ELR (cell line): Measurements from ENCODE around the gene UBE2B.
"Not testable (repeated sequence)": the region's sequence is repeated elsewhere in the genome, so short reads cannot be mapped to it uniquely, and the experiment has no call there.

Source experiments
- DNase-seq: peaks from one replicate; pipeline ENCODE4 v3.0.0-alpha.2; 2015; ENCODE audit warnings: low read depth

The UBE2B gene

GRCh38 chr5:134398609-134399155, 27.3 kb downstream of the UBE2B start:
- no peak for DNase-seq

- DNase-seq, result no peak
These were observed 32.6 kb downstream of the UBE2B start for GRCh38 chr5:134403951-134404350.

DNA sequence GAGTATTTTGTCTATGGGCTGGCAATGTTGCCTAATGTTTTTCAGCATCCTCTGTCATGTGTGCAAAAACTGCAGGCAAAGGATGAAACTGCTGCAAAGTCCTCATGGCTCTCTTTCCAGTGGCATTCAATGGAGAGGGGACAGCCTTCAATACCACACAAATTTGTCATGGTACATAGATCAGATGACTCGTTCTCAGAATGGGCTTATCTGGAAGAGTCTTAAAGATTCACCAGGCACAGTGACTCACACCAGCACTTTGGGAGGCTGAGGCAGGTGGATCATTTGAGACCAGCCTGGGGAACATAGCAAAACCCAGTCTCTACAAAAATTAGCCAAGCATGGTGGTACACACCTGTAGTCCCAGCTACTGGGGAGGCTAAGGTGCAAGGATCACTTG, 35.0 kb downstream of the UBE2B start:
- DNase-seq, result peak; percentile 46

DNA sequence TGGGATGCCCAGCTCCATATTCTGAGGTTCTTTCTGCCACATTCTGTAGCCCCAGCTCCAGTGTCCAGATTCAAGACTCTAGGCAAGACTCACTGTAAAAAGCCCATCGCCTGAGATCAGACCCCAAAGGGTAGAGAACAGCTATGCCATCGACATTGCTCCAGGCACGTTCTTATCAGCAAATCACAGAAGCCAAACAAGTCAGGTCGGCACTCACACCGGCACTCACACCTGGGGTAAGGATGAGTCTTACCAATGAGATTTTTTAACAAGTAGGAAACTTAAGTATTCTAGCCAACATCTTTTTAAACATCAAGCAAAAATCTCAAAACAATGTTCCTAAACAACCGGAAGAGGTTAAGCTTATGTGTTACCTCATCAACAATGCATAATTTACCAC, 38.0 kb downstream of the UBE2B start:
- DNase-seq, result no peak

- no peak for DNase-seq
These were observed 39.5 kb downstream of the UBE2B start for GRCh38 chr5:134410822-134411221.

DNA sequence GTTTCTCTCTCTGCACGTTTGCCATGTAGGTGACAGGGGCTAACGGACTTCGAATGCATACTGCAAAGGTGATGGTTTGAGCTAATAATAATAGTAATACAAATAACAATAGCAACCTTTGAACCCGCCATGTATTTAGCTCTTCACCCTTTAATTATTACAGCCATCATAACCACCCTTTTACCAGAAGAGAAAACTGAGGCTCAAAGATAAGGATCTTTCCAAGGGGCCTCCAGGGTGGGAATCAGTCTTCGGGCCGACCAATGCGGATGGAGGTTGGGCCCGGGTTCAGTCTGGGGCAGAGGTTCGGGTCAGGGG, 39.8 kb downstream of the UBE2B start:
- no peak for DNase-seq

GRCh38 chr5:134411546-134412266, 40.3 kb downstream of the UBE2B start, which contains the start of gene CDKN2AIPNL:
TSS of gene CDKN2AIPNL (minus strand) at chr5:134411881. CDS start at chr5:134411854, 27 bp downstream.
- DNase-seq, result peak; percentile 89

DNA sequence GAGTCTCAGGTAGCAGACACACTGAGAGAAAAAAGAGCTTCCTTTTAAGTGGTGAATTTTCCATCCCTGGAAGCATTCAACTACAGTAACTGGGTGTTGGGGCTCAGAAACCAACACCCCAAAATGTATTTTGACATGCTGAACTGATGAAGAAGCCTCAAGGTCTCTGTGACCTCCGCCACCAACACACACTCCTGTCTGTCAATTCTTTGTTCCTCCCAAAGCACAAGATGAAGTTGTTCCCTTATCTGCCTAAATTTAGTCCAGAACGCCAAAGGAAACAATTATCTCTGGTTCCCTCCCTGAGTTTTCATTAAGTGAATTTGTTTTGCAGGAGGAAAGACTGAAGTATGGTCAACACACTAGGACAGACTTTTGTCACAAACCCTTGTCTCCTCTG, 41.7 kb downstream of the UBE2B start:
- DNase-seq, result no peak

DNA sequence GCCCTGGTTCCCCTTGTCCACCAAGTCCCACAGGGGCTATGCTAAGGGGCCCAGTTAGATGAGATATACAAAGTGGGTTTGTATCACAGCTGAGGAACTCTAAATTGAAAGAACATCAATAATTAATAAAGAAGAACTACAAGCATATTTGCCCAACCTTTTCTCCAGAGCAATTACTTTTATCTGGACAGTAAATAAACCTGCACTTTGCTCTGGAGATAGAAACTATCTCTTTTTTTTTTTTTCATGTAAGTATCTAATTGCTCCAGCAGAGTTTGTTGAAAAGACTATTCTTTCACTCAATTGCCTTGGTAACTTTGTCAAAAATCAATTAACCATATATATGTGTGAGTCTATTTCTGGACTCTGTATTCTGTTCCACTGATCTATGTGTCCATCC, 46.3 kb downstream of the UBE2B start:
- DNase-seq, result no peak

DNA sequence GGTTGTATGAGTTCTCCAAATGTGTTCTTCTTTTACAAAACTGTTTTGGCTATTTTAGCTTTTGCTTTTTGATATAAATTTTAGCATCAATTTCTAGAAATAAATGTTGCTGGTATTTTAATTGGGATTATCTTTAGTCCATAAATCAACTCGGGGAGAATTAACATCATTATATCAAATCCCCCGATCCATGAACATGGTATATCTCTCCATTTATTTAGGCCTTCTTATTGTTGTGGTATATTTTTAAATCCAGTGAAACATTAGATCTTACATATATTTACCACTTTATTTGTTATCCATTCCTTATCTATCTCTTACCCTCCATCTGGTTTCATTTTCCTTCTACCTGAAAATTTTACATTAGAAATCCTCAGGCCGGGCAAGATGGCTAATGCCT, 47.6 kb downstream of the UBE2B start:
- no peak for DNase-seq

DNA sequence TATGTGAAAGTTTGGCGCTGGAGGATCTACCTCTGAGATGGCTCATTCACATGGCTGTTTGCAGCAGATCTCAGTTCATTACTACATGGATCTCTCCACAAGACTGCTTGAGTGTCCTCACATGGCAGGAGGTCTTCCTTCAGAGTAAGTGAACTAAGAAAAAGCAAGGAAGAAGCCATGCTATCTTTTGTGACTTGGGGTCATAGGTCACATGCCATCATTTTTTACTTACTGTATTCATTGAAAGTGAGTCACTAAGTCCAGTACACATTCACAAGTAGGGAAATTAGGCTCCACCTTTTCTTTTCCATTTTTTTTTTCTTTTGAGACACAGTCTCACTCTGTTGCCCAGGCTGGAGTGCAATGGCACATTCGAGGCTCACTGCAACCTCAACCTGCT, 49.0 kb downstream of the UBE2B start:
- peak; percentile 71 for DNase-seq

DNA sequence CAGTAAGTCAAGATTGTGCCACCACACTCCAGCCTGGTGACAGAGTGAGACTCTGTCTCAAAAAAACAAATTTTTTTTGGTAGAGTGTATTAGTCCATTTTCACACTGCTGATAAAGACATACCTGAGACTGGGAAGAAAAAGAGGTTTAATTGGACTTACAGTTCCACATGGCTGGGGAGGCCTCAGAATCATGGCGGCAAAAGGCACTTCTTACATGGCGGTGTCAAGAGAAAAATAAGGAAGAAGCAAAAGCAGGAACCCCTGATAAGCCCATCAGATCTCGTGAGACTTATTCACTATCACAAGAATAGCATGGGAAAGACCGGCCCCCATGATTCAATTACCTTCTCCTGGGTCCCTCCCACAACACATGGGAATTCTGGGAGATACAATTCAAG, 49.7 kb downstream of the UBE2B start:
- not testable (repeated sequence) for DNase-seq

- no peak for DNase-seq
These were observed 51.5 kb downstream of the UBE2B start for GRCh38 chr5:134422791-134423365.

DNA sequence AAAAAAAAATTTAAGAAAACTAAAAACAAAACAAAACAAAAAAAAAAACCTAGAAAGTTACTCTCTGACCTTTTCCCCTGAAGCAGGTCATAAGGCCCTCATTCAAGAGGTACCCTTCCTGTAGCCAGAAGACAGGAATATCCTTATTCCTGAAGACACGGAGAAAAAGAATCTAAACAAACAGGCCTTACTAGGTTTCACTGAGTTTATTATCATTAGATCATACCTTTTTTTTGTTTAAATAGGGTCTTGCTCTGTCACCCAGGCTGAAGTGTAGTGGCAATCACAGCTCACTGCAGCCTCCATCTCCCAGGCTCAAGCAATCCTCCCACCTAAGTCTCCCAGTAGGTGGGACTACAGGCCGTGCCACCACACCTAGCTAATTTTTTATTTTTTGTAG, 52.0 kb downstream of the UBE2B start:
- no peak for DNase-seq

- DNase-seq, result no peak
These were observed 55.0 kb downstream of the UBE2B start for GRCh38 chr5:134426361-134426760.

GRCh38 chr5:134427540-134428041, 56.2 kb downstream of the UBE2B start:
- DNase-seq, result no peak

DNA sequence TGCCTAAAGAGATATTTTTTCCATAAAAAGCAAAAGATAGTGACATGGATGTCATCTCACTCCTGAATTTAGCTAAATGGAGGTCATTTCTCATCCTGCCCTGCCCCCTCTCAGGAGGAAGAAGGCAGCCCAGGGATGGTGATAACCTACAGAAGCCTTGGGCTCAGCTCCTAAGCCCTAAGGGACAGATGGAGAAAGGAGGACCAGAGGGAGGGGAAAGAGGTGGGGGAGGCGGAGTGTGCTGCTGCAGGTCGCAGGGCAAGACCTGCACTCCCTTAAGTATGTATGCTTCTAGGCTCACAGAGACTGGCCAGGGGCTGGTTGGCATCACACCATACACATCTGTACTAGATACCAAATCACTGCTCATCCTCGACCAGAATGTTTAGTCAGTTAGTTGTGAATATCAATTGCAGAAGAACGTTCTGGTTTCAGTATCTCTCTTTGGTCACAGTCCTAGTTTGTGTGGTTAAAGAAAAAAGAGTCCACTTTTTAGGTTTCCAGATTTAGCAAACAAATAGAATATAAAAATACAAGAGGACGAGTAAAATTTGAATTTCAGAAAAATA, 58.7 kb downstream of the UBE2B start:
- DNase-seq, result no peak

GRCh38 chr5:134432174-134432573, 60.8 kb downstream of the UBE2B start:
- no peak for DNase-seq

GRCh38 chr5:134432677-134433359, 61.4 kb downstream of the UBE2B start:
- peak; percentile 70 for DNase-seq

- DNase-seq, result peak; percentile 93
These were observed 64.2 kb downstream of the UBE2B start for GRCh38 chr5:134435560-134435959.

DNA sequence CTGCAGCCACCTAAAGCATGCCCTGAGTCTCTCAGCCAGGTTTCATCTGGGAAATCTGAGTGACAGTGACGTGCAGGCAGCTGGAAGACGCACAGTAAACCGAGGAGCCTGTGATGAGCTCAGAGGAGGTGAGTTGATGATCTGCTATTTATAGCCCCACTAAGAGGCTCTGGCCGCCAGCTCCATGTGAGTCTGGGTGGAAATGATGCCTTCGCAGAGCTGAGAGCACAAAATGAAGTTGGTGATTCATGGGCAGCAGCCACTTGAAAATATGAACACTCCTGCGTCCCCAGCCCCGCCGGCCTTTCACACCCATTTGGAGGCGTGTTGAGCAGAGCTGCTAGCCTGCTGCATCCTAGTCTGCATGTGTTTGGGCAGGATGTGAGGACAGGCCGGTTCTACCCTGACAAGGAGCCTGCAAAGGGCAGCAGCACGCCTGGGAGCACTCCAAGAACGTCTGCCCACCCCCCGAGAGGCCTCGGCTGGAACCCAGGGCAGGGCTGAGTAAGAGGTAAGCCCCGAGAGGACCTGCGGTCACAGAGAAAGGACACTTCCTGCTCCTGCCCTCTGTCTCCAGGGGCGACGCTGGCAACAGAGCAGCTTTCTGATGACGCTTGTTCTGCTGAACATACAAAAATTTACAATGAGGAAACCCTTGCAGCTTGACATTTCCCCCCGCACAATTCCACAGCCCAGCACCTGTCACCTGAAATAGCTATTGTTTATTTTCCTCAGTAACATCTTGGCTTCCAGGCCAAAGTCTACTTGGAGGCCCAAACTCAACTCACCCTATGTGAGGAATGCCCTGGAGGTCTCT, 65.4 kb downstream of the UBE2B start:
- peak; percentile 93 for DNase-seq

- DNase-seq, result peak; percentile 46
These were observed 66.0 kb downstream of the UBE2B start for GRCh38 chr5:134437340-134437846.
